Prostate gland (tissue), 2 donors: ENCODE results near the gene AREG. TPM values are rescaled to one million over a fixed set of nuclear protein-coding genes. Genes with fewer than 3 reads are reported as not detected.

Experiments used
- DNase-seq: peaks from one replicate; pipeline ENCODE4 v3.0.0-alpha.2; 2019; ENCODE audit warnings: low spot score
- H3K27ac ChIP-seq, 2 donors: fragments of 200-600 bp; sonication (generic); 2 replicates each; pipeline ENCODE4 v1.5.1; 2017 to 2019
- H3K27me3 ChIP-seq: fragments of 200-600 bp; sonication (generic); replicated peaks from 2 replicates; pipeline ENCODE4 v1.5.1; 2019; ENCODE audit not compliant: insufficient read depth
- H3K36me3 ChIP-seq, 2 donors: fragments of 200-600 bp; sonication (generic); 1 replicate in 1 of 2; 2 replicates in 1 of 2; pipeline versions ENCODE4 v1.5.1 to v1.8.1; 2017 to 2019
- H3K4me1 ChIP-seq: fragments of 200-600 bp; sonication (generic); replicated peaks from 2 replicates; pipeline ENCODE4 v1.5.1; 2019
- H3K4me3 ChIP-seq, 2 donors: fragments of 200-600 bp; sonication (generic); 2 replicates each; pipeline ENCODE4 v1.5.1; 2017 to 2019
- H3K9me3 ChIP-seq: fragments of 200-600 bp; sonication (generic); 2 replicates; pipeline ENCODE4 v1.5.1; 2017
- CTCF ChIP-seq, 4 experiments: fragments of 200-600 bp in 2 of 4; fragments of 450-650 bp in 2 of 4; sonication (generic) in 2 of 4; IDR thresholded peaks; 1 replicate in 3 of 4; 2 replicates in 1 of 4; pipeline ENCODE4 v1.5.1; 2016 to 2019; ENCODE audit warnings: antibody characterized with exemption in 4 of 4, mild to moderate bottlenecking in 2 of 4, moderate library complexity in 2 of 4
- POLR2A ChIP-seq: fragments of 450-650 bp; IDR thresholded peaks from one replicate; pipeline ENCODE4 v1.6.1; 2016; ENCODE audit warnings: antibody characterized with exemption, mild to moderate bottlenecking
- POLR2AphosphoS5 ChIP-seq: sonication (generic); formaldehyde crosslinking; IDR thresholded peaks from one replicate; pipeline ENCODE4 v1.6.1; 2017; ENCODE audit warnings: antibody characterized with exemption
- WGBS: methylation state at CpG from one replicate; pipeline ENCODE4 v1.1.5; 2018; 5-methylcytosine and 5-hydroxymethylcytosine counted together
- intact Hi-C: fragments of 100-400 bp; cut with DNase I; formaldehyde crosslinking; loops from one replicate; pipeline ENCODE4 v1.14.2; 2022
- total RNA-seq, 2 donors: library from RNA; depleted of rRNA; stranded (reverse); fragments of >200 nt; gene quantifications; one replicate each; pipeline ENCODE4 v1.1.0, GENCODE V29; 2016

Gene AREG
- total RNA-seq, 2 donors from 2014 or later = 4.2 to 17.1 TPM

DNA sequence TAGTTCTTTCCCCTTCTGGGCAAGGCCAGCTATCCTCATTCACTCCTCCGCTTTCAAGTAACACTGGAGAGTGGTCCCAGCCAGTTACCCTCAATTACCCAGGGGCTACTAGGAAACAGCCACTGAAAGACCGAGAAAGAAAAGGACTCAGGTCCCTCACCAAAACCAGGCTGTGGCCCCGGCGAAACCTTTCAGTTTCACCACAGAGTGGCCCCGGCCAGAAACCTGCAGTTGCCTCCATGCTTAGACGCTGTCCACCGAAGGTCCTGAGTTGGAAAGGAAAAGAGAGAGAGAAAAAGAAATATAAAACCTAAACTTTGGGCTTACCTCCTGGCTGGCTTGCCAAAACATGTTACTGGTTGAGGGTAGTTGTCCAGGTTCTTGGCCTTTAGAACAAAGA lies 5.0 kb upstream of the AREG start:
- no peaks in the 10 kb centered on the region for H3K27me3 ChIP-seq
- no peak for TF ChIP-seq POLR2A
- TF ChIP-seq CTCF (IDR thresholded peaks at IDR 0.05) = no peak
- TF ChIP-seq POLR2AphosphoS5 = no peak
- H3K36me3 ChIP-seq = no peaks in the 10 kb centered on the region
- intact Hi-C loops = no loop called here
- no peak overlapping the region for H3K27ac ChIP-seq
- 90% methylated on average over 7 of the region's 7 CpGs for WGBS
- no peak overlapping the region for H3K4me3 ChIP-seq
- no peaks in the 10 kb centered on the region for H3K4me1 ChIP-seq
- no peaks in the 10 kb centered on the region for H3K9me3 ChIP-seq
- no peak for DNase-seq

- no peaks in the 10 kb centered on the region for H3K4me1 ChIP-seq
- DNase-seq = no peak
- no peak overlapping the region for H3K27ac ChIP-seq
- no peaks in the 10 kb centered on the region for H3K9me3 ChIP-seq
- 83% methylated on average over 4 of the region's 4 CpGs for WGBS
- no peak for TF ChIP-seq CTCF (IDR thresholded peaks at IDR 0.05)
- no peak for TF ChIP-seq POLR2A
- no peak for TF ChIP-seq POLR2AphosphoS5
- no peak overlapping the region for H3K4me3 ChIP-seq
- H3K36me3 ChIP-seq = no peaks in the 10 kb centered on the region
- intact Hi-C loops = no loop called here
- H3K27me3 ChIP-seq = no peaks in the 10 kb centered on the region
These were observed 4.6 kb upstream of the AREG start for GRCh38 chr4:74440356-74440755.

- H3K27ac ChIP-seq = no peak overlapping the region
- H3K4me3 ChIP-seq = no peak overlapping the region
- no peaks in the 10 kb centered on the region for H3K4me1 ChIP-seq
- no peaks in the 10 kb centered on the region for H3K9me3 ChIP-seq
- 97% methylated on average over 3 of the region's 3 CpGs for WGBS
- TF ChIP-seq POLR2AphosphoS5 = no peak
- no peak for TF ChIP-seq CTCF (IDR thresholded peaks at IDR 0.05)
- no peak for TF ChIP-seq POLR2A
- no peaks in the 10 kb centered on the region for H3K27me3 ChIP-seq
- intact Hi-C loops = no loop called here
- no peaks in the 10 kb centered on the region for H3K36me3 ChIP-seq
- no peak for DNase-seq
These were observed 3.2 kb upstream of the AREG start for GRCh38 chr4:74441744-74442143.

GRCh38 chr4:74446193-74446868 lies 1.4 kb downstream of the AREG start:
- WGBS = 94% methylated on average over 8 of the region's 8 CpGs
- intact Hi-C loops = no loop called here
- no peaks in the 10 kb centered on the region for H3K36me3 ChIP-seq
- H3K9me3 ChIP-seq = no peaks in the 10 kb centered on the region
- H3K27me3 ChIP-seq = no peaks in the 10 kb centered on the region
- H3K27ac ChIP-seq = no peak overlapping the region
- H3K4me3 ChIP-seq = no peak overlapping the region
- TF ChIP-seq CTCF (IDR thresholded peaks at IDR 0.05) (no peak), POLR2A (no peak), POLR2AphosphoS5 (no peak)
- no peak for DNase-seq
- no peaks in the 10 kb centered on the region for H3K4me1 ChIP-seq

DNA sequence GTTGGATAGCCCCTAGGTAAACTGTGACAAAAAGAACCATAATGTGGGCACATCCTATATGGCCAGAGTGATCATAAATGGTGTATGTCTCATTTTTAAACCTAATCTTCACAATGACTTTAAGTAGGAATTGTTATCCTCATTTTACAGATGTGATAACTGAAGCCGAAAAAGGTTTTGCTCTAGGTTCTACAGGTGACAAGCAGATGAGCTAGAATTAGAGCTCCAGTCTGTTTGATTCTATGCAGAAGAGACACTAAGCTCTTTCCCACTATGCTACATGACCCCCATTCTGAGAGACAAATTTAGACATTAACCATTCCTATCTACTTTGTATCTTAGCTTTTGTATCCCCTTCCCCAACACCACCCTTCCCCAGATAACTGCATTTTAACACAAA lies 2.0 kb downstream of the AREG start:
- Histone ChIP-seq H3K27ac (no peak overlapping the region), H3K36me3 (no peaks in the 10 kb centered on the region), H3K9me3 (no peaks in the 10 kb centered on the region), H3K4me3 (no peak overlapping the region), H3K4me1 (no peaks in the 10 kb centered on the region), H3K27me3 (no peaks in the 10 kb centered on the region)
- DNase-seq = no peak
- TF ChIP-seq POLR2AphosphoS5 = no peak
- no peak for TF ChIP-seq POLR2A
- no peak for TF ChIP-seq CTCF (IDR thresholded peaks at IDR 0.05)
- 97% methylated on average over 1 of the region's 1 CpG for WGBS
- intact Hi-C loops = no loop called here
